ENCODE results near the gene DNAH1.

DNAH1 gene

GRCh38 chr3:52311576-52312119 lies 4.5 kb upstream of the DNAH1 start:
- no peak for DNase-seq (ENCODE audit: low read depth)

- no peak for DNase-seq (ENCODE audit: low read depth)
Measured at GRCh38 chr3:52313188-52313773, 2.8 kb upstream of the DNAH1 start.

- DNase-seq (ENCODE audit: low read depth) = no peak
Measured at GRCh38 chr3:52313774-52314188, 2.3 kb upstream of the DNAH1 start.

GRCh38 chr3:52314489-52314888 lies 1.6 kb upstream of the DNAH1 start:
- no peak for DNase-seq (ENCODE audit: low read depth)

GRCh38 chr3:52315006-52315405 lies 1.1 kb upstream of the DNAH1 start:
- no peak for DNase-seq (ENCODE audit: low read depth)

GRCh38 chr3:52317208-52318000 lies 1.3 kb downstream of the DNAH1 start:
- DNase-seq (ENCODE audit: low read depth) = peak; percentile 47

GRCh38 chr3:52318186-52318816 lies 2.2 kb downstream of the DNAH1 start:
- no peak for DNase-seq (ENCODE audit: low read depth)

GRCh38 chr3:52319921-52320595 lies 3.9 kb downstream of the DNAH1 start:
- no peak for DNase-seq (ENCODE audit: low read depth)

GRCh38 chr3:52321481-52321880 lies 5.4 kb downstream of the DNAH1 start:
- DNase-seq (ENCODE audit: low read depth) = no peak

GRCh38 chr3:52322466-52322865 lies 6.3 kb downstream of the DNAH1 start:
- DNase-seq (ENCODE audit: low read depth) = no peak

GRCh38 chr3:52323526-52324295 lies 7.6 kb downstream of the DNAH1 start:
- DNase-seq (ENCODE audit: low read depth) = no peak

GRCh38 chr3:52324676-52325075 lies 8.6 kb downstream of the DNAH1 start:
- no peak for DNase-seq (ENCODE audit: low read depth)

- no peak for DNase-seq (ENCODE audit: low read depth)
Measured at GRCh38 chr3:52325686-52326085, 9.6 kb downstream of the DNAH1 start.

GRCh38 chr3:52326976-52327375 lies 10.9 kb downstream of the DNAH1 start:
- DNase-seq (ENCODE audit: low read depth) = no peak

- DNase-seq (ENCODE audit: low read depth) = no peak
Measured at GRCh38 chr3:52327486-52328290, 11.6 kb downstream of the DNAH1 start.

- no peak for DNase-seq (ENCODE audit: low read depth)
Measured at GRCh38 chr3:52328536-52329080, 12.5 kb downstream of the DNAH1 start.

GRCh38 chr3:52330194-52330805 lies 14.2 kb downstream of the DNAH1 start:
- DNase-seq (ENCODE audit: low read depth) = no peak

GRCh38 chr3:52331091-52331490 lies 15.0 kb downstream of the DNAH1 start:
- DNase-seq (ENCODE audit: low read depth) = no peak

- DNase-seq (ENCODE audit: low read depth) = no peak
Measured at GRCh38 chr3:52331906-52332305, 15.8 kb downstream of the DNAH1 start.
